Measurements from ENCODE around the gene CLIC5.

The CLIC5 gene

DNA sequence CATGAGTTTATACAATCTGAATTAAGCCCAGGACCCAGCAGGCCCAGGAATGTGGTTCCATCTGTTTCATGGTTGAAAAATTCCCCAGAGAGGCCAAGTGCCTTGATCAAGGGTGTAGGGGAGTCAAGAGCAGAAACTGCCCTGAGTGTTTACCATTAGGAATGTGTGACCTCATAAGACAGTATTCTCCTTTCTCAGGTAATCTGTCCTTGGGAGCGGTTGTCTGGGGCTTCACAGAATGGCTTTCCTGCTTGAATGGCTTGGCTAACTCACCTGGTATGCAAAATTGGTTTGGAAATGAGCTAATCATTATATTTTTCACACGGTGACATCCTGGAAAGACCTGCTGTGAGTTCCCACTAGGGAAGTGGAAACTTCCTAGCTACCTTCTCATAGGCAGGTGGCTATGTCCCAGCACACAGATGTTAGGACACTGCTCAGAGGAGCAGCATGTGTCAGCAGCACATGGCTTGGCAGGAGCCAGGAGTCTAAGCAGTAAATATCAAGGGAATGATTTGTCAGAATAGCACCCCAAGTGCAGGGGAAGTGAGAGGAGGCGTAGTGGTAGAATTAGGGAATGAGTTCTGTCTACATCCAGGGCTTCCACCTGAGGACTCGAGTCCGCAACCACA, 17.7 kb downstream of the CLIC5 start:
- DNase-seq (ENCODE audit: low spot score): no peak

DNA sequence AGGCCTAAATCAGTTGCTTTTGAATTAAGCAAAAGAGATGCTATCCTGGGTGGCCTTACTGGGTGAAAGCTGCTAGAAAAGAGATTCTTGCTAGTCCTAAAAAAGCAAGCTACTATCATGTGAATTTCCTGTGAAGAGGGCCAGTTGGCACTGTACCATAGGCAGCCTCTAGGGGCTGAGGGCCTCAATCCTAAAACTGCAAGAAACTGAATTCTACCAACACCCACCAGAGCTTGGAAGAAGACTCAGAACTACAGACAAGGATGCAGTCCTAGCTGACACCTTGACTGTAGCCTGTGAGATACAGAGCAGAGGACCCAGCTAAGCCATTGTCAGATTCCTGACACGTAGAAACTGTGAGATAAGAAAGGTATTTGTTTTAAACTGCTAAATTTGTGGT, 24.5 kb downstream of the CLIC5 start:
- DNase-seq (ENCODE audit: low spot score): no peak

DNA sequence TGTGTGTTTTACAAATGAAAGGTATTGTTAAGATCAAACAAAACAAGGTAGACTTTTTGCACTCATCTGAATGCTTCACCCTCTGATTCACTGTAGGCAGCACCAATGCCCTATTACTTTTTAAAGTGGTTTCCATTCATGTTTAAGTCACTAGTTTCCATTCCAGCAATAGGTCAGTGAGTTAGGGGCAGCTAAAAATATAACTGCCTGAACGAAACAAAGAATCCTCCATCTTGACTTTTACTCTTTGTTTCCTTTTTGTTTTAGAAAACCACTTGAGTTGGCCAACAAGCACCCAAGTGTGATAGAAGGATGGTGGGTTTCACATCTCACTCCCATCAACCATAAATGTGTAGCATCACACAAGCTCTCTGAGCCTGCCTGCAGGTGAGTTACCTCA, 25.5 kb downstream of the CLIC5 start:
- DNase-seq (ENCODE audit: low spot score): no peak

DNA sequence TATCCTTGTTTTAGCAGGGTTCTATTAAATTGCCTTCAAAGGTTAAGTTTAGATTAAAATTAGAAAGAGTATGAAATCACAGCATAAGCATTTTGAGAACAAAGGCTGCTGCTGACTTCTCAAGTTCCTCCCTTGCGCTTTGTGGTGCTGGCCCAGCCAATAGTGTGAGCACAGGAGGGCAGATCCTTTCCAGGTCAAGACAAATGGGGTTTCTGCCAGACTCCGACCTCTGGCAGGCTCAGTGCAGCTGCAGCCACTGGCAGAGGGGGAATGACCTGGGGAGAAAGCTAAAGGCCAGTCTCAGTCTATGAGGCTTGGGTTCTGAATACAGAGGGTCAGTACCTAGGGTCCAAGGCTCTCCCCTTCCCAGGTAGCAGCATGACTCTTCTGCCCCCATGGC, 27.0 kb downstream of the CLIC5 start:
- no peak for DNase-seq (ENCODE audit: low spot score)

DNA sequence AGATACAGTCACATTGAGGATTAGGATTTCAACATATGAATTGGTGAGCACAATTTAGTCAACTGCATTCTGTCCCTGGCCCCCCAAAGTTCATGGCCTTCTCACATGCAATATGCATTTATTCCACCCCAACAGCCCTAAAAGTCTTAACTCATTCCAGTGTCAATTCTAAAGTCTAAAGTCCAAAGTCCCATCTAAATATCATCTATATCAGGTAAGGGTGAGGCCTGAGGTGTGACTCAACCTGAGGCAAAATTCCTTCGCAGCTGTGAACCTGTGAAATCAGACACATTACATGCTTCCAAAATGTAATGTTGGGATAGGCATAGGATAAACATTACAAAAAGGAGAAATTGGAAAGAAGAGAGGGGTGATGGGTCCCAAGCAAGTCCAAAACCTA, 27.8 kb downstream of the CLIC5 start:
- DNase-seq (ENCODE audit: low spot score): no peak

DNA sequence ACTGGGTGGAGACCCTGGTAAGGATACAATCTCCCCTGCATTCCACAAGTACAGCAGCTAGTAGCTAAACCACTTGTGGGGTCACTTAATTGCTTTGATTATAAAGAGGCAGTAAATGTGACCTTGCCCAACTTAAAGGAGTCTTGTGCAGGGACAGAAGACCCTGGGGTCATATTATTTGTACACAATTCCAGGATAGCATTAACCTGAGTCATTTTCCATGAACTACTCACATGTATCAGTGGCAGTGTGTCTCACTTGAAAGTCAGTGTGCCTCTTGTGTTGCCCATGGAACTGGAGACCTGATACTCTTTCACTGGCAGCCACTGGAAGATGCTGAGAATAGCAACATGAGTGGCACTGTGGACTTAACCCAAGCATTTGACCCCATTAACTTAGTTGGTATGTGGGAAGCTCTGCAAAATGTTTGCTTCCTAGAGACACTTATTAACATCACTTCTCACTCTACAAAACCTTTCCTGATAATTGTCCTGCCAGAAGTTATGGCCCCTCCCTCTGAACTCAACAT, 28.9 kb downstream of the CLIC5 start:
- no peak for DNase-seq (ENCODE audit: low spot score)

DNA sequence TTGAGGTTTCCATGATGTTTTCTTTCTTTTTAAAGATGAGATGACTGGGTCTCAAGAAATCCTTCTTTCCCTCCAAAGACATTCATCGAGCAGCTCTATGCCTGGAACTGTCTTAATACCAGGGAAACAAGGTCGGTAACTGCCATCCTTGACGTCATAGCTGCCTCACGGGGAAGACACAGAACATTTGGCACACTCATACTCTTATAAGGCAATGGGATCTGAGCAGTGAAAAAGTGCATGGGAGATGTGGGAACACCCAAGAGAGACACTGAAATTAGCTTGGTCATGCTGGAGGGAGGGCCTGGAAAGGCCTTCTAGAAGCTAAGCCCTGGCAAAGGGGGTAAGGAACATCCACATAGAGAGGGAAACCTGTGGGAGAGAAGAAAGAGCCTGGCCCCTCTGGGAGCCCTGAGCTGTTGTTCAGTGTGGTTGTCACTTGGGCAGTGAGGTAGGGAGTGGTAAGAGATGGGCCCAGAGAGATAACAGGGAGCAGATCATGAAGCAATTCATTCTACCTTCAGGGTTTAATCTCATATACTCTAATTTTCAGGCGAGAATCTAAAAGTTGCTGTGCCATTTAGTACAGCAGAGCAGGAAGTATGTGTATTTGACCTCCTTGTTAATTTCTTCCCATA, 30.8 kb downstream of the CLIC5 start:
- no peak for DNase-seq (ENCODE audit: low spot score)

DNA sequence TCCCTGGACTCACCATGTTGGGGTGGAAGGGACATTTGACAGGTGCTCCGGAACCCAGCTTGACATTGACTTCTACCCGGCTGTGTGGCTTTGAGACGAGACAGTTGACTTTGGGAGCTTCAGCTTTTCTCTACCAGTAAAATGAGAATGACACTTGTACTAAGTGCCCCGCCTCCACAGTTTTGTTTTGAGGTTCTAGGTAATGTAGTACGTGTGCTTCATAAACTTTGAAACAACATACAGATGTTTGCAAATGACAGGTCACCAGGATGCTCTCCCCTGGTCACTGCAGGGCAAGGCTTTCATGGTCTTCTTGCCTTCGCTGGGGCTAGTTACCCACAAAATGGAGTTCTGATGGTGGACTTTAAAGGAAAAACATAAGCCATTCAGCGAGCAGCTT, 31.3 kb downstream of the CLIC5 start:
- no peak for DNase-seq (ENCODE audit: low spot score)

DNA sequence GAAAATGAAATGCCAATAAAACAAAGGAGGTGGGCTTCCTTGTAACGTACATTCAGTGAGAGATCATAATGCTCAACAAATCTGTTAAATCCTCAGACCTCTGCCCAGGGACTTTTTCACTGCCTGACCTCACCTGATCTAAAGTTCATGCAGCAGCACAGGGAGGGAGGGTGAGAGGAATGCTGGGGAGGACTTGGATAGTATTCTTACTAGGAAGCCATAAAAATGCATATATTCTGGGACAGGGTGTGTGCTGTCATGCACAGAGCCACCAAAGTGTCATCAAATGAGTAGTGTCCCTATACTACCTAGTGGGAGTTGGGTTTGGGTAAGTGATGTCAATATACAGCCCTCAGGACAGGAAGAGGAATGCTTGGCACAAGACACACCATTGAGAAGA, 32.6 kb downstream of the CLIC5 start:
- DNase-seq (ENCODE audit: low spot score): no peak

DNA sequence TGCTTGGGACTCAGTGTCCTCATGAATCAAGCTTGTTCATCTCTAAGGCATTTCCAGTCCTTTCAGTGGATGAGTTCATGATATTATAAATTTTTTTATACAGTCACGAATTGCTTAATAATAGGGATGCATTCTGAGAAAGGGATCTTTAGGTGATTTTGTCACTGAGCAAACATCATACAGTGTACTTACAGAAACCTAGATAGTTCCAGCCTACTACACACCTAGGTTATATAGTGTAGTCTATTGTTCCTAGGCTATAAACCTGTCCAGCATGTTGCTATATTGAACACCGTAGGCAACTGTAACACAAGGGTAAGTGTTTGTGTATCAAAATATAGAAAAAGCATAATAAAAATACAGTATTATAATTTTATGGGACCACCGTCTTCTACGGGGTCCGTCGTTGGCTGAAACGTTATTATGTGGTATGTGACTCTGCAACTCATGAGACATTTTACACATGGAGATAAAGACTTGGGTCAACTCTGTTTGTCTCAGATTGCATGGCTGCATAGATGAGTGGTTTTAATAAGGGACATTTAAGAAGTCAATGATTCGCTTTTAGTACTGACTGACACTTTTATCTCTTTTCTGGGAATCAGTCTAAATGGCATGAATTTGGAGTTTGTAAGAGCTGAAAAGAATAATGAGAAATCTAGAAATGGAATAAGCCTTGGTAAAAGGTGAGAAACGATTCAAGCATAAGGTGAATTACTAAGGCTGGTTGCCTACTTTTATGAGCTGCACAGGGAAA, 33.2 kb downstream of the CLIC5 start:
- DNase-seq (ENCODE audit: low spot score): no peak

DNA sequence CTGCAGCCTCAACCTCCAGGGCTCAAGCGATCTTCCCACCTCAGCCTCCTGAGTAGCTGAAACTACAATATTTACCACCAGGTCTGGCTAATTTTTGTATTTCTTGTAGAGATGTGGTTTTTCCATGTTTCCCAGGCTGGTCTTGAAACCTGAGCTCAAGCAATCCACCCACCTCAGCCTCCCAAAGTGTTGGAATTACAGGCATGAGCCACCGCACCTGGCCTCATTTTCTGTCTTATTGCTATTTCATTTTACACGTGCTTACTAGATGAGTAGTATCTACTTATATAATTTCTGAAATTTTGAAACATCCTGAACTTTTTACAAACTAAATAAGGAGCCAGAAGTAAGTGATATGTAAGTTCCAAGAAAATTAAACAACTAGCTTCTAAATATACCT, 34.6 kb downstream of the CLIC5 start:
- DNase-seq (ENCODE audit: low spot score): no peak

DNA sequence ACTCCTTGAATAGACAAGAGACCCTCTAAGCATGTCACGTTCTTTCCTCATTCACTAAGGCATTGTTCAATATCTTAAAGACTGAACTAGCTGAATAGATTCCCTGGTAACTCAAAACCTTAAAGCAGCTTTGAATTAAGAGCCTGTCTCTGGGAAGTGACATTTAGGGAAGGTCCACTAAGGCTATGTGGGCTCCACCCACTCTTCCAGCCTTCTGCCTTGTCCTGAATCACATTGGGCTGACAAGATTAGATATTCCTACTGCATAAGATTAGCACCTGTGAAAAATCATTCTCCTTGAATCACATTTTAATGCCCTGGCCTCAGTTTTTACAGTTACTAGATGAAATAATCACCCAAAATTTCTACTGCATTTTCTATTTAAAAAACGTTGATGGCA, 36.3 kb downstream of the CLIC5 start:
- no peak for DNase-seq (ENCODE audit: low spot score)

DNA sequence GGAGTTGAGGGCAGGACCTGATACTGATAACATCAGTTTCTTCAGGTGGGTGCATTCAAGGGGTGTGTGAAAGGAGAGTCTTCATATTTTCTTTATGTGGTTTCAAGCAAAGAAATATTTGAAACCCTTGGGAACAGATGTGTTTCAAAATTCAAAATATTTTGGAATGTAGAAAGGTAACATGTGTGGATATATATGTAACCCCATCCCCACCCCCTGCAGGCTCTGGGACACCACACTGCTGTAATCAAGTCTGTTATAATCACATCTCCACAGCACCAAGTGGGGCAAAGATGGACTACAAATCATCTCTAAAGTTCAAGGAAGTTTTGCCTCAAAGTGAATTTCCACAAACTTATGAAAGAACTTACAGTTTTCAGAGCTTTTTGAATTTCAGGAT, 41.1 kb downstream of the CLIC5 start:
- no peak for DNase-seq (ENCODE audit: low spot score)

DNA sequence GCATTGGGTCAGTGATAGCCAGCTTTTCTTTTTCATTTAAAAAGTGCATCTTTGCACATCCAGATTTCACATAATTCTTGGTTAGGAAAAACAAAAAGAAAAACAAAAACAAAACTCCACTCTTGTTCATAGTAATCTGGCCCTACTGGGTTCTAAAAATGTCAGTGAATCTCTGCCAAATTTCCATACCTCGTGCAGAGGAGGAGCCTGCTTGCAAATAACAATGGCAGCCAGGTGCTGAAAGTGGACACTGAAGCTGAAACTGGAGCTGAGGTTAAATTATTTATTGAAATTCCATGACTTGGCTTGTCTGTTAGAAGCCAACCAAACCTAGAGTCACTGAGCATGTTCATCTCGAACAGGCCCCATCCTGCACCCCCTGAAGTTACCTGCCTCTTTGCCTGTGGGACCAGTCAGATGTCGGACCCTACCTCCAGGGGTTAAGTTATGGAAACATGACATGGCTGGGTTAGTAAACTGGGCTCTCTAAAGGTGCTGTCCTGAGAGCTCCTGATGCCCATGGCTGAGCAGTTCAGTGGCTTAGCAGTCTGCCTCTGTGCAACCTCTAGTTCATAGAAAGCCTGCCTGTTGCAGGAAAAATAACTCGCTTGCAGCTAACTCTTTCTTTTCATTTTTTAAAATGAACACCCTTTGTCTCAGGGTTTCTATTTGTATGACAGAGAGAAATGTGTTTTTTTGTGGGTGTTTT, 42.7 kb downstream of the CLIC5 start:
- no peak for DNase-seq (ENCODE audit: low spot score)

DNA sequence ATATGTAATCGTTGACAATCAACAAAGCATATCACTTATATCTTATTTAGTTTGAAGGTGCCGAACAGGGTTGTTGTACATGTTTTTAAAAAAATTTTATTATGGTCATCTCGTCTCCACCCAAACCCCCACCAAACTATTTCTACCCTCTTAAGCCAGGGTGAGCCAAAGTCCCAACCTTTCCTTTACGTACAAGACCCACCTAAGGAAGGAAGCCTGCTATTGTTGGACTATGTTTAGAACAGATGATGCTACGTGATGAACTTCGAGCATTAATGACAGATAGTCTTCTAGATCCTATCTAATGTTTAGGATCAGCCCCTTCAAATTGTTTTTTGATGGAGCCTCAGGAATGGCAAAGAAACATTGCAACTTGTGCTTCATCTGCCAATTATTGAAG, 44.4 kb downstream of the CLIC5 start:
- no peak for DNase-seq (ENCODE audit: low spot score)

DNA sequence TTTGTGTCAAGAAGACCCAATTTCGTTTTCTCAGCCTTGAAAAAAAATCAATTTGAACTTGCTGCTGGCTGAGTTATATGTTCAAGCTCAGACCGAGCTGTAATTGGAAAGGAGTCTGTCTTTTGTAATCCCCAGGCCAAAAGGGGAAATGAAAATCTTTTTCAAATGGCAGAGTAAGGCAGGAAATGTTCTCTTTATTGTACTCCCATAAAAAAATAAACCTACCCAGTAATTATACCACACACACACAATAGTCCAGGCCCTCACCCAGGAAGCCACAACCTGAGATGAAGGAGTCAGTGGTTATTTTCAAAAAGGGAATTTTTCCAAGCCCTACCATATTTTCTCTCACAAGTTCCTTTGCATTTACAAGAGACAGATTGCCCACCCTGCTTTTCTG, 45.3 kb downstream of the CLIC5 start:
- no peak for DNase-seq (ENCODE audit: low spot score)

DNA sequence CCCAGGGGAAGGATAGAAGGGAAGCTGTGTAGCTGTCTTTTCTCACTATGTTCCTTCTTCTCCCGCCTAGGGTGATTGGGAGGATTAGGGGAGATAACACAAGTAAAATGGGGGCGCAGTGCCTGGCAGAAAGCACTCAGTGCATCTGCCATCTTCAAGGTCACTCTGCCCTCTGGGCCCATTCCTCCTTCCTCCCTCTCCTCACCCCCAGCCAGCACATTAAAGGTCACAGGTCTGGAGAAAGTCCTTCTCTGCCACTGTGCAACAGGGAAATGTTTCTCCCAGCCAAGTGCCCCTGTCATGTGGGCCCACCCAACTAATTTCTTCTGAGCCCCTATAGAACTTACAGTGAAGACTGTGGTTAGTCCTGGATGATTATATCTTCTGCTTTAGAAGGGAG, 45.8 kb downstream of the CLIC5 start:
- no peak for DNase-seq (ENCODE audit: low spot score)

DNA sequence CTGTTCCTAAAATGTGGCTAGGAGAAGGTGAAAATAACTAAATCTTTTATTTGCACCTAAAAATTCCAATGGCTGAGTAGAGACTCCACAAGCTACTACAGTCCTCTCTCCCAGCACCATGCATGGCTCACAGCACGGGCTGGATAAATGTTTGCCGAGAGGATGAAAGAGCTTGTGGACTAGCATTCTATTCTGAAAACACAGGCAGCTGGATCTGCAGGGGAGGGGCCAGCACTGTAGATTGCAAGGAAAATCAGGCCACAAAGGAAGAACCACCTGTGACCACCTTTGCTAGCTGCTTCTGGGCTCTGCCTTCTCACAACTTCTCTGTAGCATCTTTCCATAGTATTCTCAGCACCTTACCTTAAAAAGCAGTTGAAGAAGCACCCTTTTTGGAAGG, 46.6 kb downstream of the CLIC5 start:
- no peak for DNase-seq (ENCODE audit: low spot score)

DNA sequence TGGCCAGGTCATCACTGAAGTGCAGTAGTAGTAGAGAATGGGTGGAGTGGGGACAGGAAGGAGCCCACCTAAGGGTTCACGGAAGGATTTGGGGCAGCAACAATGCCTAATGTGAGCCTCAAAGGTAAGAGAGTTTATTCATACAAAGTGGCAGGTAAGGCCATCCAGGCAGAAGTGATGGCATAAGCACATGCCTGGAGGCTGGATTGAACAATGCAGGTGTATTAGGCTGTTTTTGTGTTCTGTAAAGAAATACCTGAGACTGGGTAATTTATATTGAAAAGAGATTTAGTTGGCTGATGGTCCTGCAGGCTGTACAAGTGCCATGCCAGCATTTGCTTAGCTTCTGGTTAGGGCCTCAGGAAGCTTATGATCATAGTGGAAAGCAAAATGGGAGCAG, 48.3 kb downstream of the CLIC5 start:
- DNase-seq (ENCODE audit: low spot score): no peak

DNA sequence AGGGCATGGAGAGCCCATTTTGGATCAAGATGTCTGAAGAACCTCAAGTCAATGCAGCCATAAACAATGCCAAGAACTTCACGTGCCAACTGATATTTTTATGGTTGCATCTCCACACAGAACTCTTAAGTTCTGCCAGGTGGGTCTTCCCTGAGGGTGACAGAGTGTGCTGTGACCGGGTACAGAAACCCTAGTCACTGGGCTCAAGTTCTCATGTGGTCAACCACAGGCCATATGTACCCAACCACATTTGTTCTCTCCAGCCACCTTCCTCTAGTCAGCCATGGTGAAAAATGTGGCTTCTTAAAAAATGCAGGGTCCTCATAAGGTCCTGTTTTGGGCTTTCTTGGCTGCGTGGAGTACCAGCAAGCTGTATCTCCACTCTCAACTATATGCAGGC, 48.9 kb downstream of the CLIC5 start:
- no peak for DNase-seq (ENCODE audit: low spot score)

DNA sequence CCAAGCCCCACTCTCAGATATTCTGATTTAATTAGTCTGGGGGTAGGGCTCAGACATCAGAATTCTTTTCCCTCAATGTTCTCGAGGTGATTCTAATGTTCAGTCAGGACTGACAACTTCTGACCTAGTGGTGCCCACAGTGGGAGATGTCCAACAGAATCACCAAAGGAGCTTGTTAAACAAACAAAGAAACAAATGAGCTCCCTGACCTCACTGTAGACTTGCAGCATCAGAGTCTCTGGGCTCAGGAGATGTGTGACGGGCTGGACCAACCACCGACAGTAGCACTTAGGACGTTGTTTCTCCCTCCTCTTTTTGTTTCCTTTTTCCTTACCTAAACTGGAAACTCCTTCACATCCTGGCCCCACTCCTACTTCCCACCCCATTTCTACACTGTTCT, 49.3 kb downstream of the CLIC5 start:
- no peak for DNase-seq (ENCODE audit: low spot score)

DNA sequence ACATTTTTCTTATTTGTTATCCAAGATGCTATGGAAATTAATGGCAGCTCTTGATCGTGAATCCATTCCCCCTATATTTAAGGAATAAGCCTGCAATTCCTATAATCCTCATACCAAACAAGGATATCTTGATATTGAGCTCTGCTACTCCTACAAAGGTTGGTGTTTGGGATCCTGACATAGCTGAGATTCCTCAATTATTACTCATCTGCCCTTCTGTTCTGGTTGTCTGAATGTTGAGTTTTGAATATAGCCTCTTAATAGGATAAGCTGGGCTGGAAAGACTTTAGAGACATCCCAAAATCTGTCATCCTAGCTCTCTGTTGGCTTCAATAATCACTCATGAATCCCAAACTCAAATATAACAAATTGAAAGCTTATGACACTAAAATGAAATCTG, 49.9 kb downstream of the CLIC5 start:
- no peak for DNase-seq (ENCODE audit: low spot score)

DNA sequence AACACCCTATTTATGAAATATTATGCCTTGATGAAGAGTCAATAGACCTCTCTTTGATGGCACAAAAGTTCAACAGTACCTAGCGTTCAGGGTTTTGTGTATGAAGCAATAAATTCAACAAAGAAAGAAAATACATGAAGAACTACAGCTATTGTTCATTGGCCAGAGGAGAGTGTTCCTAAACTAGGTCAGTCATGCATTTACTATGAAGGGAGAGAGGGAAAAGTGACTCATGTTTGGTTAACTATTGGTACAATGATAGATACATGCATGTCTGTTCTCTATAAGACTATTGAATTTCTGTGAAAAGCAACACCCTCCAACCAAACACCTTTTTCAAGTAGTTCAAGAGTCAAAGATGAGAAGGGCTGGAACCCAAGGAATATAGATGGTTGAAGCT, 50.7 kb downstream of the CLIC5 start:
- DNase-seq (ENCODE audit: low spot score): no peak
